GM18526 (cell line): Measurements from ENCODE around the gene ADAM19.

ENCODE experiments used
- POLR2A ChIP-seq: IDR thresholded peaks from 3 replicates; pipeline ENCODE4 v1.6.1; 2011; ENCODE audit not compliant: insufficient read length; ENCODE audit errors: extremely low read depth

Gene ADAM19

DNA sequence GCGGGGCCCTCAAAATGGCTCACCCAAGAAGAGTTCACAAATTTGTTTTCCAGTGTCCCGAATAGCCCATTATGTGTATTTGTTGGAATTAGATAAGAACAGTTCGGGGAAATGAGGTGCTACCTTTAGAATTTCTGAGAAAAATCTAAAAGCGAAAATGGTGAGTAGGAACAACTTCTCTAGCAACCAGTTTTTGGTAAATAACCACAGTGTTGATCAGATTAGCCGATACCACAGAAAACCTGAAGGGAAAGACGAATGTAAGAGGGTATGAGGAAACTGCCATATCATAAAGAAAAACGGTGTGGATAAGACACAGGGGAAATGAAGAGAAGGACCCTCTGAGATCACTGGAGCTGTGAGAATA, 31.0 kb downstream of the ADAM19 start:
- TF ChIP-seq POLR2A: no peak

DNA sequence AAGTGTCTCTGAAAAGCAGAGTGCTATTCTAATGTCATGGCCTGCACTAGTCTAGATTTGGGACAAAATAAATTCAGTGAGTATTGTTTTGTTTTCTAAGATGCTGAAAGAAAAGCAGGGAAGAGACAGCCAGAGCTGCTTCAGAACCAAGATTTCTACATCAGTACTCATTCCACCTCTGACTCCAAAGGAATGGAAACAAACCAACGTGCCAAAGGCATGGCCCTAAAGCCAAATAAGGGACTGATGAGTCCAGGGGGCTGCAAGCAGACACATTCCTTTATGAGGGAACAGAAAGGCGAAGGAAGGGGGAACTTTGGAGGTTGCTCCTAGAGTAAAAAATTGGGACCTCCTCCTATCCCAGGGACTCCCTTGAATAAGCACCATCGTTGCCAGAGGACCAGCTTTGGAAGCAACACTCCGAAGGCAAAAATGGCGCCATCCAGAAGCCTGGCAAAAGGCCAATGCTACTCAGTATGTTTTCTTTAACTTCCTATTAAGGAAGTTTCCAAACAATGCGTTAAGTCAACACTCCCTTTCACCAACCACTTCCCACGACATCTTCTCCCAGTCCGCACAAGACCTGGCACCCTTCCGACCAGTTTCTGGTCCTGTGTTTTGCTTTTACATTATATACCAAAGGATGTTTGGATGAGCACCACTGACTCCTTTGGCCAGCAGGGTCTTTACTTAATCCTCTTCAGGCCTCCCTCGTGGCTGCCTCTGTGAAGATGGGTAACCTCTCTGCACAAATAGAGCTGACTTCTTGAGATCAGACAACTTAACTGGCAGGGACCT, 31.6 kb downstream of the ADAM19 start:
- no peak for TF ChIP-seq POLR2A

DNA sequence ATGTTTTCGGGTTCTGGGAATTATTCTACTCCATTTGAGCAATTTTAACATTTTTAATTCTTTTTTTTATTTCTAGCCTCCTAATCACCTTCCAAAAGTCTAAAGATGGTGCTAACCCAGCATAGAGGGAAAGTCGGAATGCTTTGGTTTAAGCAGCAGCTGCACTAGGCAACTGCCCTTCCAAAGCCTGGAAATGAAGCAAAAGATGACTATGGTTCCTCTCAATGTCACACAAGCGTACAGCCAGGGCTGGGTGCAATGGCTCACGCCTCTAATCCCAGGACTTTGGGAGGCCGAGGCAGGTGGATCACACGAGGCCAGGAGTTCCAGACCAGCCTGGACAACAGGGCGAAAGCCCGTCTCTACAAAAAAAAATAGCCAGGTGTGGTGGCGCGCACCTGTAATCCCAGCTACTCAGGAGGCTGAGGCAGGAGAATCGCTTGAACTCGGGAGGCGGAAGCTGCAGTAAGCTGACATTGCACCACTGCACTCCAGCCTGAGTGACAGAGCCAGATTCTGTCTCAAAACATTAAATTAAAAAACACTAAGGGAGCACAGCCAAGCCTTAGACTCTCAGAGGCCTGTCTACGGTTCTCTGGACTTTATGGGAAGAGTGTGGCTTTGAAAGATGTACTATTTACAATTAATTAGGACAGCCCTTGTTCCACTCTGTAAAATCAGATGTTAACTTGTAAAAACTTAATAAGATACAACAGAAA, 33.1 kb downstream of the ADAM19 start:
- no peak for TF ChIP-seq POLR2A

DNA sequence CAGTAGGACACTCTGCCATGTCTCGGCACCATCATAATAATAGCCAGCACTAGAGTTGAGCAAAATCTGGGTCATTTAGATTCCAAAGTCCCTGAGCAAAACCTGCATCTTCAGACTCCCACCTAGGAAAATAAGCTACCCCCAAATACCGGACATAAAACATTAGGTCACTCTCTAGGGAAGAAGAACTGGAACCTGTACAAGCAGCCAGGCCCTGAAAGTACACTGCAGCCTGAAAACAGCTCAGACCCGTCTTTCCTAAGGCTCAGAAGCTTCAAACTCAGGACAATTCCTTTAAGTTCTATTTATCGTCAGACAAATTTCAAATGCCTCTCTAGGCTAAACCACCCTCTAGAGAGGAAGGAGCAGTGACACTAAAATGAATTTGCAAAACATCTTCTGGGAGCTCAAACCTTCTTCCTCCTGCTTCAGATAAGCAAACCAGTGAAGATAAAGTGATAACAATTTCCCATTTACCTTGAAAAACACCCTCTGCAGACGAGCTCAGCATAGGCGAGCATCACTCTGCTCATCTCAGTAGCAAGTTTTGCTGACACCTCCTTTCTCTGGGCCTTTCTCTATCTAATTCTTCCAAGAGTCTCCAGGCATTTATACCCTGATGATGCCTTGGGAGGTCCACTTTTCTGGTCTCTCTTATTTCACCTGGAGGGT, 34.0 kb downstream of the ADAM19 start:
- TF ChIP-seq POLR2A: no peak

DNA sequence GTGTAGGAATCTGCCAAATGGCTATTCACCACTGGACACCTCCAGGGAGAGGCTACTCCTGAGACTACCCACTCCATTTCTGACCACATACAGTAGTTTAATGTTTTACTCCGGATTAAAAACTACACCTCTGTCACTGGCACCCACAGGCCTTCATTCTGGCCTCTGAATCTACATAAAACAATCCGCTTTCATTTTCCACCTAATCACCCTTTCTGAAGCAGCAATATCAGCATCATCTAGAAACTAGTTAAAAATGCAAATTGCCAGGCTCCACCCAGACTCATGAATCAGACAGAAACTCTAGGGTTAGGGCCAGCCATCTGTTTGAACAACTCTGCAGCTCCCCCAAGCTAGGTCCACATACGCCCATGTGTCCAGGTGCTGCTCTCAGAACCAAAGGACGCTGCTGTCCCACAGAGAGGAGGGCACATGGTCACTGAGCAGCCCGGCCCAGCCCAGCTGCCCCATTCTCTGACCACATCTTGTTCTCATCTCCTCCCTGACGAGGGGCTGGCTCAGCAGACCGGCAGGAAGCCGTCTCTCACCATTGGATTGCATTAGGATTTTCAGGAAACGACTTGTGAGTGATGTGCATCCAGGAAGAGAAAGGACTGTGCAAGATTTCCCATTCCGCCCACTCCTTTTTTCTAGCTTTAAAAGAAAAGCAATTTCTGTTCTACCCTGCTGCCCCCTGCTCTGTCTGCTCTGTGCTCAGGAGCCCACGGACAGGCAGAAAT, 34.7 kb downstream of the ADAM19 start:
- TF ChIP-seq POLR2A: no peak

DNA sequence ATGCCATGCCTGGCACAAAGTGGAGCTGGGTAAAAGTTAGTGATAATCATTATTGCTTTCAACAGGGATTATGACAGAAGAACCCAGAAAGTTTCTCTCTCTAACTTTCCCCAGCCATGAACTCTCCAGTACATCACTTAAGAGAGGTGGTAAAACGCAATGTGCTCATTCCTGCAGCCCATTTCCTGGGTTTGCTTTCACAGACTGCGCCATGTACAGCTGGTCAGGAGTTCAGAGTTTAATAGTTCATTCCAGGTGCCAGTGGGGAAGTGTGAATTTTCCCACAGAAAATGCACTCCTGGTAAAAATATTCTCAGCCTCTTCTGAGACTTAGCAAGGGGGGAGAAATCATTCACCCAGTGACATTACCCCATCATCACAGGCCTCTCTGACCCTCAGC, 35.5 kb downstream of the ADAM19 start:
- no peak for TF ChIP-seq POLR2A

DNA sequence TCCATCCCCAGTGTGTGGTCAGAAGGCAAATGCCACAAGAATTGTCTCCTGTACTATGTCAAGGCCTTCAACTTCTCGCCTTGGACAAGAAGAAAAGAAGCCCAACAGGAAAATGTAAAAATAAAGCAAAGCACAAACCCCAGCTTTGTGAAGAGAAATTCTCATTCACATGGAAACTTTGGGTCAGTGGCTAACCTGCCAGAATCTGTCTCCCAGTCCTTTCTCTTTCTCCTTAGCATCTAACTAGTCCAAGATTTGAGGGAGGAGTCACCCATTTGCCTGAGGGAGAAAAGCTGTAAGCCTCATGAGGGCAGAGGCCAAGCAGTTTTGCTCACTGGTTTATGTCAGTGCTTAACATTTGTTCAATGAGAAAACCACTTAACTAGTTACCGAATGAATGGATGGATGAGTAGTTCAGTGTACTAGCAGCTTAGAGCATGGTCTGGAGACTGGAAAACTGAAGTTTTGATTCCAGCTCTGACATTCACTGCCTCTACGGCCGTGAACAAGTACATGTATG, 36.0 kb downstream of the ADAM19 start:
- TF ChIP-seq POLR2A: no peak

DNA sequence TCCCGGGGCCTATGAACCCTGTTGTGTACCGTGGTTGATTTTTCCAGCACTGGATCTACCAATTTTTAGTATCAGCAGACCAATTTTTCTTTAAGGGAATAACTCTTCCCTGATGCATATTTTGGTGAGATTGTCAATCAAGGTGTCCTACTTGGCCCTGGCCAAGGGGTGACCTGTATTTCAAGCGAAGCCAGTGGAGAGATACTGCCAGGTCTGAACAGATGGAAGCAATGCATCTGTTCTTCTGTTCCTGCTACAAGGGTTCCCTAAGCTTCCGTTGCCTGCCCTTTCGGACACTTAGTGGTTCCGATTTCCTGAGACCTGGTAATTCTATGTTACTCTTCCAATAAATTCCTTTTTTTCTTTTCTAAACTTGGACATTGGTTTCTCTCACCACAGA, 37.3 kb downstream of the ADAM19 start:
- no peak for TF ChIP-seq POLR2A

DNA sequence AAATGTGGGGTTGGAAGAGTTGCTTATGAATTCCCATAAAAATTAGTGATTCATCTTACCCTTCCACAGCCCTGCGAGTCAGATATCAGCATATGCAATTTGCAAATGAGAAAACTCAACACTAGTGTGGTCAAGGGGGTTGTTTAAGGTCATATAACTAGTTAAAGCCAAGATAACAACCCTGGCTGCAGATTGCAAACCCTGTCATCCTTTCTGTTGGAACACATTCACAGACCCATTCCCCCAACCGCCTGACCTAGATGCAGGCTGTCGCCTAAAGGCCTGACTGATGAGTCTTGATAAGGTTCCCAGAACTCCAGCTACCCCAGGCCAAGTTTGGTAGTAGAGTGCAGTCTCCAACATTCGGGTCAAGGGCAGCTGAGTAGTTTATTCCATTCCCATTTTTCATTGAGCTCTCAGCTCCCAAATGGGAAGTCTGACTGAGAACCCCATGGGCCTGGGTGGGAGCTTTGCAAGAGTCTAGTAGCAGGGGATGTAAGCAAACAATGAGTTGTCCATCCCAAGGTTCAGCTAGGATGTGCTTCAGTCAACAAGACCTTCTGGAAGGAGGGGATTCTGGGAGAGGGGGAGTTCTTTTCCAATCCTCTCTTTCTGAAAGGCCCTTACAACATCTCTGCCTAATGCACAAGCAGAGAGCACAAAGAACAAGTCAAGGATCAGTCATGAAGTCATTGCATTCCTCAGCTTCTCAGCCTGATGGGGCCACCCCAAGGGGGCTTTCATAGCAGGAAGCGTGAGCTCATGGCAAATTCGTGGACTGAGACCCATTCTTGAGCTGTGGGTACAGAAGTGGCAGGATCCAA, 40.3 kb downstream of the ADAM19 start:
- TF ChIP-seq POLR2A: no peak

DNA sequence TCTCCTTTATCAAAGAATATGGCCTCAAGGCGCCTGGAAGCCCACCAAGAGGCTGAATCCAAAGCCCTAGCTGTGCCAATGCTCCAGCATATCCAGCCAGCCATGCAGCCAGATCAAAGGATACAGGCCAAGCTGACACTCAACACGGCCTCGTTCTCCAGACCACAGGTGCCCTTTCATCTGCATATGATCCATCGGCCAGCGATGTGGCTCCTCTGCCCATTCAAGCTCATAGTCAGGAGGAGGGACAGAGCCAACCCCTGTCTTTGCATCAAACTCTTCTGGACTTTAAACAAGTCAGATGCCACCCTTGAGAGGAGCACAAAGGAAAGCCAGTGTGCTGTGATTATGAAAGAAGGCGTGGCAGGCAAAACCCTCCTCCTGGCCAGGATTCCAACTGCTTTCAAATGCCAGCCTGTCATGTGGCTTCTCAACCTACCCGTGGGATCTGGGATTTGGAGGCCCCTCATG, 42.5 kb downstream of the ADAM19 start:
- no peak for TF ChIP-seq POLR2A

DNA sequence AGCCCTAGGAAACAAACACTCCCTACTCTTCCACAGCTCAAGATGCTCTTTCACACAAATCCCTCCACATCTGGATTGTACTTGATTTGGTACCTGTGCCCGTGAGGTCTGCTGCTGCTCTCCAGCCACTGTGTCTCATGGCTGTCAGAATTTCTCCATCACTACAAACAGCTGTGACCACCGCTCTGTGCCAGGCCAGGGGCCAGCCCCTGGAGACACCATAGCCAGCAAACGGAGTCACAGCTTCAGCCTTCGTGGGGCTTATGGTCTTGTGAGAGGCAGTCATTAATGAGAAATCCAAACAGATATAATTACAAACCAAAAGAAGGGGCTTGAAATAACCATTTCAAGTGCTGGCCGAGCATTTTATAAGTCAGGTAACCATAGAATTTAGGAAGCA, 43.6 kb downstream of the ADAM19 start:
- no peak for TF ChIP-seq POLR2A

DNA sequence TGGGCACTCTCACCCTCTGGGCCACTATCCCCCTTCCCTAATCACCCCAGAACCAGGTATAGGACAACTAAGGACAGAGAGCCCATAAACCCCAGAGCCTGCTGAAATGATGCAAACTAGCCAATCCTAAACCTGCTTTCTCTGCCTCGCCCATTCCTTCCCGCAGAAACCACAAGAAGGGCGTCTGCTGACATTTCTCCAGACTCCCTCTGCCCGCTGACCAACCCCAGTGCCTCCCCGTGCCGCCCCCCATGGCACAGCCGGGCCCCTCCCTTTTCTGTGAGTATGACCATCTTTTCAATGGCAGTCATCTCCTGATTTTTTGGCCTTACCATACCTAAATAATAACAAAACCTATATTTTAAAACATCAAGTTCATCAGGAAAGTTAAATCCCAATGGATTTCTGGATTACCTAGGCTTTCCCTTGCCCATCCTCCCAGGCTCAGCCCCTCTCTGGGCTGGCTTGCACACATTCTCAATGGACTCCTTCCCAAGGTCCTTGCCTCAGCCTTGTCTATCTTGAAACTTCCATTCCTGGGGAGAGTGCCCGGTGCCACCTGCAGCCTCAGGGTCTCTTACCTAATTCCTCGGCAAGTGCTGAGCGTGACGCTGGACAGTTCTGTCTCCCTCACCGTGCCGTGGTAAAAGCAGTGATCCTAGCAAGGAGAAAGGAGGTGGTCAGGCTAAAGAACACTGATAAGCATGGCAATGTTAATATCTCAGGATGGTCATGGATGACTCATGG, 45.2 kb downstream of the ADAM19 start:
- TF ChIP-seq POLR2A: no peak

DNA sequence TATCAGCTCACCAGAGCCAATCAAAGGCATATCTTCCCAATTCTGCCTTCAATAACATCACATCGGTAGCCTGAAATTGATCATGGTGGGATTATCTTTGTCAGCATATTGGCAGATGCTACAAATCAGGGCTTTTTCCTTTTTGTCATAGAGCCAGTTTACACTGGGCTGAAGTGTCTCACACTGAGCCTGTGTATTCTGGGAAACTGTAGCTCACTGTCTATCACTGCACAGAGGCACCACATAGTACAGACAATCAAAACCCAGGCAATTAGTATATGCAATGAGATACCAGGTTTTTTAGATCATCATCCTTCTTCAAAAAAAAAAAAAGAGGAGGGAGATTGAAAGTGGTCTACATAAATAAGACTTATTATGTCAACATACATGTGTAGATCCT, 46.6 kb downstream of the ADAM19 start:
- no peak for TF ChIP-seq POLR2A
